ENCODE measurements around the gene NMBR.
"Not testable (repeated sequence)": the region's sequence is repeated elsewhere in the genome, so short reads cannot be mapped to it uniquely, and the experiment has no call there.

NMBR gene

DNA sequence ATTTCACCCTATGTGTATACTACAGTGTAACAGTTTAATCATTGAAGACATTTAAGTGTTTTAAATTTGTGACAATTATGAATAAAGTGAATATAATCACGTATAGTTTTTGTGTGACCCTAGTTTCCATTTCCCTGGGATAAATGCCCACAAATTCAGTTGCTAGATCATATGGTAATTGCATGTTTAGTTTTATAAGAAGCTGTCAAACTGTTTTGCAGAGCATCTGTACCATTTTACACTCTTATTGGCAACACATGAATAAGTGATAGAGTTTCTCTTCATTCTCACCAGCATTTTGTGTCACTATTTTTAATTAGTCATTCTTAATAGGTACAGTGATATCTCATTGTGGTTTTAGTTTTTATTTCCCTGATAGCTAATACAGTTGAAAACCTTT, 7.4 kb upstream of the NMBR start:
- DNase-seq (ENCODE audit: low spot score): no peak

DNA sequence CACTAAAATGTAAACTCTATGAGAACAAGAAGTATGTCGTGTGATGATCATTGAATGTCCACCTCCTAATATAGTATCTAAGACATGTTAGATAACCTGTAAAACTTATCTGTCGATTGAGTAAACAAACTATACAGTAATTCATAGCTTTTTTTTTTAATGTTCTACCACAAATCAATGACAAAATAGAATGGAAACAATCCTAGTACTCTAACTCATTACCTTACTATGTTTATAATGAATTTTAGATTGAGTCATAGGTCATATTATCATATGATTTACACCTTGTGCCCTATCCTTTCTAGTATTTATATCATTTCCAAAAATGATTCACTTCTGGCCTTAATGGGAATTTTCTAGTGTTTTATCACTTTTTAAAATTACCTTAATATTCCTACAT, 6.3 kb upstream of the NMBR start:
- DNase-seq (ENCODE audit: low spot score): no peak

GRCh38 chr6:142152746-142153145, 5.8 kb upstream of the NMBR start:
- peak; percentile 52 for DNase-seq (ENCODE audit: low spot score)

- DNase-seq (ENCODE audit: low spot score): not testable (repeated sequence)
Measured at GRCh38 chr6:142141531-142141930, 5.4 kb downstream of the NMBR start.

GRCh38 chr6:142138876-142139275, 8.0 kb downstream of the NMBR start:
- DNase-seq (ENCODE audit: low spot score): no peak

- no peak for DNase-seq (ENCODE audit: low spot score)
Measured at GRCh38 chr6:142132625-142133024, 14.3 kb downstream of the NMBR start, which contains the start of gene GJE1. GJE1 (plus strand) TSS chr6:142132925; CDS start chr6:142133159, 234 bp downstream.

DNA sequence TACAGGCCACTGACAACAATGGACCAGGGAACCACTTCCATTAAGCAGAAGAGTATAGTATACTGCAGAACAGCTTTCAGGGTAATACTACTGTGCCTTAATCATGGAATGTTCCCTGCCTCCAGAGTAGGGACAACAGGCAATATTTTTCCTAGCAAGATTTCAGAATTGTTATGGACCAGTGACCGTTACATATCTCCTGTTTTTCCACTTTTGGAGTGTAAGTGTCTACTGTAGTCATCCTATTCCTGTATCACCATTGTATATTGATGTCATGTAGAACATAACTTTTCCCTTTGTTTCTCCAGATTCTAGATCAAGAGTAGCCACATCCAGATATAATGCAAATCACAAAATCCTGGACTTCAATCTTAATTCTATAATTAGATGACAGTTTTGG, 16.1 kb downstream of the NMBR start:
- DNase-seq (ENCODE audit: low spot score): no peak

- DNase-seq (ENCODE audit: low spot score): no peak
Measured at GRCh38 chr6:142121342-142121741, 25.6 kb downstream of the NMBR start.

- DNase-seq (ENCODE audit: low spot score): peak; percentile 3
Measured at GRCh38 chr6:142118925-142119324, 28.0 kb downstream of the NMBR start.

- DNase-seq (ENCODE audit: low spot score): no peak
Measured at GRCh38 chr6:142118328-142118727, 28.6 kb downstream of the NMBR start.

DNA sequence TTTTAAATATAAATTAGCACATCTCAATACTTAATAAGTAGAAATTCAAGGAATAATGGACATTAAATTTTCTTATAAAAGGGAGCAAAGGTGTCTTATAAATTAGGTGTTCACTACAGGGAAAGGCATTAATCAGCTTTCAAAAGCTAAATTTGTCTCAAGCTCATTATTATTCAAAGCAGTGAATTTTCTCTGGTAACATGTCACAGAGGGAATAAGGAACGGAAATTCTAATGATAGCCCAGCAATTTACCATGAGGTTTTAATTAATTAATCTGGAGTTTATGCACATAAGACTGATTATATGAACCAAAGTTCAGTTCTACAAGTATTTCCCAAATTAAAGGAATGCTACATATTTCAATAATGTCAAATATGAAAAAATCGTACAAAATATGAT, 29.6 kb downstream of the NMBR start:
- DNase-seq (ENCODE audit: low spot score): no peak

- peak; percentile 59 for DNase-seq (ENCODE audit: low spot score)
Measured at GRCh38 chr6:142112451-142113061, 34.4 kb downstream of the NMBR start.

GRCh38 chr6:142110820-142111219, 36.1 kb downstream of the NMBR start:
- not testable (repeated sequence) for DNase-seq (ENCODE audit: low spot score)

GRCh38 chr6:142104820-142105219, 42.1 kb downstream of the NMBR start:
- DNase-seq (ENCODE audit: low spot score): not testable (repeated sequence)

DNA sequence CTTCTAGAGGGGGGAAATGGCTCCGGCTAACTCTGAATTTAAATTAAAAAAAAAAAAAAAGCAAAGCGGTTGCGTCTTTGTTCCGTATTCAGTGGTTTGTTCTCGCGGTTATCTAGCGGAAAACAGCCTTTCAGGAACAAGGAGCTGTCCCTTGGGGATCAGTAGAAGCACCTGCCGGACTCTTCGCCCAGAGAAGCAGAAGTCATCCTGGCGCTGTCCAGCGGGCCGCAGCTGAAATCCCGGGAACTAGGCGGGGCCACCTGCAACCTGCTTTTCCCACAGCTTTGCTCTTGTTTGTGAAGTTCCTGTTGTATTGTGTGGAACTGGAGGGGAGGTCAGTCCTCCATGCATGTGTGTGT, 58.1 kb downstream of the NMBR start:
- DNase-seq (ENCODE audit: low spot score): peak; percentile 44

GRCh38 chr6:142087950-142088857, 58.7 kb downstream of the NMBR start:
- DNase-seq (ENCODE audit: low spot score): no peak

- DNase-seq (ENCODE audit: low spot score): no peak
Measured at GRCh38 chr6:142079130-142079529, 67.8 kb downstream of the NMBR start.

DNA sequence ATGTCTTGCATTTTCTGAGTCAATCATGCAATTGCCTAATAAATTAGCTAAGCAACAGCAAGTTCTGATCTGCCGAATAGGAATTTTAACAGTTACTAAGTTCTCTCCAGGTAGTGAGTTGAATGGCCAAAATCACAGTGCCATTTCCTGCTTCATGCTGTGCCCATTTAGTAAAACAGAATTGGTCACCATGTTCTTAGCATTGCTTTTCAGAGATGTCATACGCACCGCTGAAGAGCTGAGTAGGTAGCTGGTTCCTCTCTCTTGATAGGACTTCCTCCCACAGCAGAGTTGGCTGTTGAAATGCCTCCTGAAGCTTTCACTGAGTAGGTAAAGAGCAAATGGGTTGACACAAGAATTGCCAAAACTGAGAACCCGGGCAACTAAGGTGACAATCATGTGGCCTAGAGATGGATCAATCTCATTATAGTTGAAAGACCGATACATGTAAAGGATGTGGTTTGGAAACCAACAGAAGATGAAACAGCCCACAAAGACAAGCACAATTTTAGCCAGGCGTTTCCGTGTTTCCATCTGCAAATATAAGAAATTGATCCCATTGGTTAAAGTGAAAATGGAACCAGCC, 71.3 kb downstream of the NMBR start:
- DNase-seq (ENCODE audit: low spot score): no peak

GRCh38 chr6:142074516-142074915, 72.4 kb downstream of the NMBR start:
- DNase-seq (ENCODE audit: low spot score): no peak

DNA sequence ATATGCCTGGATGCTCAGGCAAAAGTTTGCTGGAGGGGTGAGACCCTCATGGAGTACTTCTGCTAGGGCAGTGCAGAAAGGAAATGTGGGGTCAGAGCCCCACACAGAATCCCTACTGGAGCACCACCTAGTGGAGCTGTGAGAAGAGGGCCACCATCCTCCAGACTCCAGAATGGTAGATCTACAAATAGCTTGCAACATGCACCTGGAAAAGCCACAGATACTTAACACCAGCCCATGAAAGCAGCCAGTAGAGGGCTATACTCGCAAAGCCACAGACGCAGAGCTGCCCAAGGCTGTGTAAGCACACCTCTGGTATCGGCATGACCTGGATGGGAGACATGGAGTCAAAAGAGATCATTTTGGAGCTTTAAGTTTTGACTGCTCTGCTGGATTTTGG, 74.9 kb downstream of the NMBR start:
- DNase-seq (ENCODE audit: low spot score): no peak

- no peak for DNase-seq (ENCODE audit: low spot score)
Measured at GRCh38 chr6:142068416-142068815, 78.5 kb downstream of the NMBR start.

DNA sequence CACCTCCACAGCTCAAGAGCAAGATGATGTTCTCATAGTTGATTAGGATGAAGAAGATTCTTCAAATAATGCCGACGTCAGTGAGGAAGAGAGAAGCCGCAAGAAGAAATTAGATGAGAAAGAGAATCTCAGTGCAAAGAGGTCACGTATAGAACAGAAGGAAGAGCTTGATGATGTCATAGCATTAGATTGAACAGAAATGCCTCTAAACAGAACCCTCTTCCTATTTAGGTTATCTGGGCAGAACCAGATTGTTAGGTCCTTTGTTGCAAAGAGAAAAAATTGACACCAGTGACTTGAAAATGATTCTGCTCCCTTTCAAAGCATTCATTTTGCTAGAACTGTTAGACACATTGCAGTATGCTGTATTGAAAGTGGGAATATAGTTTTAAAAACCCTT, 84.1 kb downstream of the NMBR start:
- DNase-seq (ENCODE audit: low spot score): not testable (repeated sequence)

Data from AG08396 (cell line).